ENCODE measurements around the gene FOXP1.

FOXP1 gene

DNA sequence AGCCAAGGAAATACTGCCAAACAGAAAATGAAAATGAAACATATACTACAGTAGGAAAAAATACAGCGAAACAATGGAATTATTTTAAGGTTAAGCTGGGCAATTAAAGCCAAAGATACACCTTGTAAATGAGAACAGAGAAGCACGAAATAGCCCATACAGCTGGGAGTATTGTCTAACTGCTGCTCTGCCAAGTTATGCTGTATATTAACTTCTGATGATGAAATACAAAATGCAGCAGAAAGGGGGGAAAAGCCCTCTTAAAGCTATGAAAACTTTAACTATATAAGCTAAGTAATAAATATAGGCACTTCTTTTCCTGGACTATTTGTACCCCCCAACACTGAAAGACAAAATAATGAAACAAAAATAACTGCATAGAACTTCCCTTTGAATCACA lies 449.0 kb downstream of the FOXP1 start:
- H3K4me1 Mint-ChIP-seq (ENCODE audit: low read depth) = peaks cover 77% of the 10 kb centered on the region

DNA sequence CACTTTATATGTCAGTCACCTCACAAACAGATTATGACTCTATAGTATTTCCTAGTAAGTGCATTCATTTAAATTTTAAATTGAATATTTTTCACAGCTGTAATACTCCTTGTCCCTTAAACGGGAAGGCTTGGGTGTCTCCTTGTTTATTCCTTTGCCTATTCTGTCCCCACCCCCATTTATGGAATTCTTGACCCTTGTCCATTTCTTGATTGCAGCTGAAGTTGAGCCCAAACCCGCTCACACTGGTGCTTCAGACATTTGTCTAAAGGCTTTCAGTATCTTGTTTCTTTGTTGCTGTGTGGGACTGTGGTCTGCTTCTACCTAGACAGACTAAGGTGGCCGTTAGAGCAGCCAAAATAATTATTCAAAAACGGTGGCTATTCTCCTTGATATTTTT lies 449.7 kb downstream of the FOXP1 start:
- Mint-ChIP-seq H3K4me1 (ENCODE audit: low read depth) (peaks cover 79% of the 10 kb centered on the region), H3K4me3 (no peak overlapping the region), H3K27me3 (no peaks in the 10 kb centered on the region), H3K9me3 (no peaks in the 10 kb centered on the region), H3K36me3 (ENCODE audit: low read depth) (peaks cover 29% of the 10 kb centered on the region), H3K27ac (peak overlapping the region; percentile 42)

More for the DNA sequence above, 449.0 kb downstream of the FOXP1 start:
- Mint-ChIP-seq H3K27me3 (no peaks in the 10 kb centered on the region), H3K36me3 (ENCODE audit: low read depth) (peaks cover 30% of the 10 kb centered on the region), H3K4me3 (peak overlapping the region; percentile 11), H3K9me3 (no peaks in the 10 kb centered on the region), H3K27ac (peak overlapping the region; percentile 57)

DNA sequence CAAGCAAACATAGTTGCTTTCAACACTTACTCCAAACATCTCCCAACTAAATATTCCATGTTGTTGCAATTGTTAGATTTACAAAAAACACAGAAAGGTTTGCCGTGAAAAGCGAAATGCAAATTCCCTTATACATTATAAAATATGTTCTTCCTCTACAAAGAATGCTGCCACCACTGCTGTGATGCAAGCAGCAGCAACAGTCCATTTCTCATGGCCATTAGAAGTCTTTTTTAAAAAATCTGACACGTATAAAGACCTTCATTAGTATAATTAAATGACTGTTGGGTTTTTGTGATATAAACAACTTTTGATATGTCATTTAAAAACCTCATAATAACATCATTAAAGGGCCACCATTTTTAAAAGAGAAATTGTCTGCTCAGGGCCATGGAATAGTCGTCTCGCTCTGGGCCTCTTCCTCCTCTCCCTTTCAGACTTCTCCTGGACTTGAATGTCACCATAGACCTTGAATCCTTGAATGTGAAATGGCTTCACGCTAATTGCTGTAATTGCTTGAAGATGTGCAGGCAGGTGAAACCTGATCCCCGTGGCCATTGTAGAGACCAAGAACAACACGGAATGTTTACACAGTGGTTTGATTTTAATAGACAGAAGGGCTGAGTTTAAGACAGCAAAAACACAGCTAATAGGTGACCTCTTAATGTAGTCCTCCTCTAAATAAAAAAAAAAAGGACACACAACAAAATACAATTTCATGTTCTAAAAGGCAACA lies 450.4 kb downstream of the FOXP1 start:
- H3K9me3 Mint-ChIP-seq = no peaks in the 10 kb centered on the region
- peaks cover 30% of the 10 kb centered on the region for H3K36me3 Mint-ChIP-seq (ENCODE audit: low read depth)
- peak overlapping the region; percentile 72 for H3K27ac Mint-ChIP-seq
- no peaks in the 10 kb centered on the region for H3K27me3 Mint-ChIP-seq
- H3K4me1 Mint-ChIP-seq (ENCODE audit: low read depth) = peaks cover 84% of the 10 kb centered on the region
- no peak overlapping the region for H3K4me3 Mint-ChIP-seq

DNA sequence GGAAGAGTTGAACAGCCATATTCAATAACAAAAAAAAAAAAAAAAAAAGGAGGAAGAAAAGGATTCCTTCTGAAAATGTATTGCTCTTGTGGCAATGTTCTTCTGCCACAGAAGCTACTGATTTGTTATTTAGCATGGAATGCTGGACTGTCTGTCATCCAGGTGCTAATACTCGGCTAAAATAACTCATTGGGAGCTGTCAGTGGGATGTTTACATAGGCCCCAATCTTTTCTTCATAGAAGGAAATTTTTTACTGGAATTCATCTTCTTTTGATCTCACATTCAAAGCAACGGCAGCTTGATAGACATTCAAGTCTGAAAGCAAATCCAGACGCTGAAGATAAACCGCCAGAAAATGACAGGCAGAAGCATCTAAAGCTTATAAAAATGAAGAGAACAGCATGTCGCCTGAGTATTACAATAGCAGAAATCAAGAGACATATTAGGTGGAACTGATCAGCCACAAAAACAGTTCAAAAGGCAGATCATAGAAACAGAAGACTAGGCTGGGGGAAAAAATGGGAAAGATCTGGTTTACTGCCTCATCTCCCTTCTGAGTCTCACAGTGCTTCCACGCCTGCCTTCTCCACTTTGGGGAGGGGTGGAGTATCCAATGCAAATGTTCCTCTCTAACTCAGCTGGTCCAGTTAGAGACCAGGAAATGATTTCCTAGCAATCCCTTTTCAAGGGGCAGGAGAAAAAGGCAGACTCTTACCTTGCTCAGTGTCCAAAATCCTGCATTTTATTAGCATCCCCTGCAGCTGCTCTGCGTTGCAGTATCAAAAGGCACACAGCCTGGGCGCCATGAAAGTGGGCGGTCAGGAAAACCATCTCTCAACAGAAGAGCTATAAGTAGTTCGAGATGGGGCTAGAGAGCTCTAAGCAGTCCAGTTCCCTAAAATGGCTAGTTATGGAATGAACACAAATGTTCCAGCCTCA lies 451.9 kb downstream of the FOXP1 start:
- peaks cover 29% of the 10 kb centered on the region for H3K36me3 Mint-ChIP-seq (ENCODE audit: low read depth)

DNA sequence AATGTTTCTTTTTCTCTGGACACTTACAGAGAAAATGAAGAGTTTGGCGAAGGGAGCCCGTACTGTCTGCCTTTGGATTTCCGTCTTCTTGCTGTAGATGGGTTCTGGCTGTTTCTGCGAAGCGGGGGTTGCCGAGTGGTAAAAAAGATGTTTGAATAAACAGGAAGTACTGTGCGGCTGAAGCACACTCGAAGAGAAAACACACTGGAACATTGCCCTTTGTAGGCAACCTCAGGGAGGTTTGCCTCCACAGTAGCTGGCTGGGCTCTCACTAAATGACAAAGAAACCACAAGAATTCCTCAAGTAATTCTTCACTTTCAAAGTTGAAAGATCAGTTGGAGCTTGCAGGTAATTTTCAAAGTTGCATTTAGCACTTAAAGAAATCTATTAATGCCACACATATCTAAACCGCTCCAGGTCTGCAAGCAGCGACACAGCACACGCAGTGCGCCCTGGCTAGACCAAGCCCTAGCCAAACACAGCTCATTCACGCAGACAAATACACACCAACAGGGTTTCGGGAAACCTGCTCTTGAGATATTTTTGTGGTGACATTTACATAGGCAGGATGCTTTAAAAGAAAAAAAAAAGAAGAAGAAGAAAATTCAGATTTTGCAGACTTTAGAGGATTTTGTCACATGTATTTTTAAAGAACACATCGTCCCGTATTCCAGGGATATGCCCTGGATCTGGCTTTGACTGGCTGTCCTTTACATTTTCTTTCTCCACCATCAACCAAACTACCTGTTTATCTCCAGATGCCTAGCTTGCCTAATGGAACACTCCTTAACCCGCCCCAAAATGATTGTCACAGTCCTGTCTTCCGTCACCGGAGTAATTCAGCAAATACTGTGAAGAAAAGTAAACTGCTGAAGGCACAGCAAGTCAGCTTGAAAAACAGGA lies 452.8 kb downstream of the FOXP1 start:
- H3K27me3 Mint-ChIP-seq = no peaks in the 10 kb centered on the region

More for the DNA sequence above, 451.9 kb downstream of the FOXP1 start:
- H3K27me3 Mint-ChIP-seq = no peaks in the 10 kb centered on the region
- H3K4me1 Mint-ChIP-seq (ENCODE audit: low read depth) = peaks cover 87% of the 10 kb centered on the region
- peak overlapping the region; percentile 97 for H3K27ac Mint-ChIP-seq
- H3K4me3 Mint-ChIP-seq = peak overlapping the region; percentile 91
- H3K9me3 Mint-ChIP-seq = no peaks in the 10 kb centered on the region

DNA sequence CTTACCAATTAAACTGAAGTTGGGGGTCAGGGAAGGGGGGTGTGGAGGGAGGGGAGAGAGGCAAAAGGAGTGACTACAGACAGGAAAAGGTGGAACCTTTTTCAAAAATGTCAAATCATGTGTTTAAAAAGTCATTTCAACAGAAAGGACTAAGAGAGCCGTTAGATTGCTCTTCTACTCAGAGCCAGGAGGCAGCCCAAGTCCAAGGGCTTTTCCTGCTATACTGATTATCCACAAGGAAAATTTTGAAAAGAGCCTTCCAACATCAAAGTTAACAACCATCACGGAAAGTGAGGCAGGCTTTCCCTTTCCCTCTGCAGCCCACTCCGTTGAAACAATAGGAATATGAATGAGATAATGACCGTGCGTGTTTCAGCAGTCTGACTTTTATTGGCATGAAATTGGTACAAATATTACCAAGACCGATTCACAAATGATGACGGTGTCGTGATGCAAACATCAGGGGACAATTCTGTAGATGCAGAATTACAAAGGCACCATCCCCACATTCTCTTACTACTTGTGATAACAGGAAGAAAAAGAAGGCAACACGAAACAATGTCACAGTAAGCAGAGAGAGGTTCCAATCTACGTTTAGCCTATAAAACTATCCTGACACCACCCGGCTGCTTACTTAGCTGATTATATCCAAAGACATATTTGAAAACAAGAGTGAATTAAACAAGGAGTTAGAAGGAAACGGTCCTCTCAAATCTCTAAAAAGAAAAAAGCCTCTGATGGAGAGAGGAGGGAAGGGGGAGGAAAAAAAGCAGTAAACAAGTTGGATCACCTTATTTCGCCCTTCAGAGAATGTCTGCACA lies 453.7 kb downstream of the FOXP1 start:
- Mint-ChIP-seq H3K27ac (peak overlapping the region; percentile 97), H3K9me3 (no peaks in the 10 kb centered on the region), H3K36me3 (ENCODE audit: low read depth) (peaks cover 41% of the 10 kb centered on the region), H3K27me3 (no peaks in the 10 kb centered on the region), H3K4me1 (ENCODE audit: low read depth) (peaks cover 85% of the 10 kb centered on the region), H3K4me3 (peak overlapping the region; percentile 91)

More for the DNA sequence above, 452.8 kb downstream of the FOXP1 start:
- Mint-ChIP-seq H3K4me3 (peak overlapping the region; percentile 91), H3K27ac (peak overlapping the region; percentile 97), H3K36me3 (ENCODE audit: low read depth) (peaks cover 32% of the 10 kb centered on the region), H3K4me1 (ENCODE audit: low read depth) (peaks cover 85% of the 10 kb centered on the region), H3K9me3 (no peaks in the 10 kb centered on the region)

DNA sequence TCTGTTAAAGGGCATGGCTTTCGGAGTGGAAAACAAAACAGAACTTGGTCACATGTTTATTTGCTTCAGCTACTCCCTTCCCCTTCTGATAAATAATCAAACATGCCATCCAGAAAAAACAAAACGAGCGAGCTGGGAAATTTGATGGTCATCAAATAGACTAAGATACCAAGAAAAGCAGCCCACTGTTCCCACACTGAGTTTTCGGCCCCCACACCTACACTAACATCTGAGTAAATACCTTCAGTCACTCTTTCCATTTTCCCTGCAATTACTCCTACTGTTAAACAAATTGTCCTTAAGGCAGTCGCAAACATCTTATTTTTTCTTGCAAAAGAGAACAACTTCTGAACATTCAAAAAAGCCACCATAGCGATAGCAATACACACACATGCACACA lies 454.6 kb downstream of the FOXP1 start:
- H3K9me3 Mint-ChIP-seq = no peaks in the 10 kb centered on the region
- peaks cover 82% of the 10 kb centered on the region for H3K4me1 Mint-ChIP-seq (ENCODE audit: low read depth)
- H3K27ac Mint-ChIP-seq = peak overlapping the region; percentile 97
- peak overlapping the region; percentile 91 for H3K4me3 Mint-ChIP-seq
- H3K27me3 Mint-ChIP-seq = no peaks in the 10 kb centered on the region
- peaks cover 44% of the 10 kb centered on the region for H3K36me3 Mint-ChIP-seq (ENCODE audit: low read depth)

DNA sequence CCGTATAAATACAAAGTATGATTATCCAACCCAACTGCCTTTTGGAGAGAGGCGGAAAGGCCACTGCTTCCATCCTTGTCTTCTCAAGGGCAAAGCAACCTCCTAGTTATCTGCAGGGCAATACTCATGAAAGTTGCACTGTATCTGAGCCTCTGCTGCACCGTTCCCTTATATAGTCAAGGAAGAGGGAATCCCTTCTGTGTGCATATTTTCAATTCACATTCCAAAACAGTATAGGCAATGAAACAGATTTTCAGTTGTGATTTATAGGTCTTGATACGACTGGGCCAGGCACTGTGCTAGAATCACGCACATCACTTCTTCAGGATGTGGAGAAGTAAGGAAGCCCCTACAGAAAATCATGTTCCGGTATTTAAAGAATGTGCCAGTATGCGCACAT lies 455.7 kb downstream of the FOXP1 start:
- Mint-ChIP-seq H3K27ac (peak overlapping the region; percentile 97), H3K4me3 (peak overlapping the region; percentile 91), H3K36me3 (ENCODE audit: low read depth) (peaks cover 45% of the 10 kb centered on the region), H3K4me1 (ENCODE audit: low read depth) (peaks cover 81% of the 10 kb centered on the region), H3K9me3 (no peaks in the 10 kb centered on the region), H3K27me3 (no peaks in the 10 kb centered on the region)

DNA sequence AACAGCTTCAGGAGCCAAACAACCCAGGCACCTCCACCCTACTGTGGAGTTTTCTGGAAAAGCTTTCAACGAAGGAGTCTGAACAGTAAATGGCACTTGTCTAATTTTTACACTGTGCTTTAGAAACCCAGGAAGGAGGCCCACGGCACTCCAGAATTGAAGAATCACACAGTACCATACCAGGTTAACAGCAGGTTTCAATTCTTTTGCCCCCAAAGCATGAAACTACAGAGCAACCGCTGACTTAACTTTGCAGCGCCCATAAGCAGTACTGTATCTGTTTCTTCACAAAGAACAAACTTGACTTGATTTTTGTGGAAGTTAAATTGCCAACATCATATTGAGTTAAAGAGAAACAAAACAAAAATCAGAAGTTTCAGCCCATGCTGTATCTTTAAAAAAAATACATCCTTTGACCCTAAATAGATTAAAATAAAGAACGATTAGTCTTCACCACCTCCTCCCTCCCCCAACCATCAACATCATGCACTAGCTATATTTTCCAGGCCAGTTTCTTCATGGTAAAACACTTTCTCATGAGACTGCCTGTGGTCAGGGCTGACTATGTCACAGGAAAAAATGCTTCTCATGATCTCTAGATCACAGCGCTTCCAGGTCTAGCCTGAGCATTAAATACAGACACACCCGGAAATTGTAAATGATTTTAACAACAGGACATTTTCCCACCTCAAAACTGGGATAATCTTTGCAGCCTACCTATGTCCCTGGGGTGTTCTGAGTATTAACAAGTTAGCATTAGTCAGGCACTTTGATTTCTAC lies 456.3 kb downstream of the FOXP1 start:
- H3K4me1 Mint-ChIP-seq (ENCODE audit: low read depth) = peaks cover 81% of the 10 kb centered on the region
- H3K36me3 Mint-ChIP-seq (ENCODE audit: low read depth) = peaks cover 48% of the 10 kb centered on the region

DNA sequence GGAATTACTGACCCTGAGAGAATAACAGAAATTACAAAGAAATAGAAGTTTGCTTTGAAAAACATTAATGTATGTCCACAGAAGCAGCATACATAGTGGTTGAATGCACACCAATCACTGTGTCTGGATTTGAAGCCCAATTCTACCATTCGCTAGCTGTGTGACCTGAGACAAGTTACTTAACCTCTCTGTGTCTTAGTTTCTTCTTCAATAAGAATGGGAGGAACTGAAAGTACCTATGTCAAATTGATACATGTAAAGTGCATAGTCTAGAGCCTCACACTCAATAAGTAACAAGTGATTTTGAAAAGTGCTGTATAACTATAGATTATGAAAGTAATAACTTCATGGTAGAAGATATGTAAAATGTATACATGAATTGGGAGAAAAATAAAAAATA lies 457.8 kb downstream of the FOXP1 start:
- H3K27ac Mint-ChIP-seq = peak overlapping the region; percentile 87
- H3K27me3 Mint-ChIP-seq = no peaks in the 10 kb centered on the region
- H3K4me1 Mint-ChIP-seq (ENCODE audit: low read depth) = peaks cover 81% of the 10 kb centered on the region
- H3K36me3 Mint-ChIP-seq (ENCODE audit: low read depth) = peaks cover 61% of the 10 kb centered on the region
- peak overlapping the region; percentile 79 for H3K4me3 Mint-ChIP-seq
- no peaks in the 10 kb centered on the region for H3K9me3 Mint-ChIP-seq

More for the DNA sequence above, 456.3 kb downstream of the FOXP1 start:
- Mint-ChIP-seq H3K27ac (peak overlapping the region; percentile 97), H3K4me3 (peak overlapping the region; percentile 91), H3K9me3 (no peaks in the 10 kb centered on the region), H3K27me3 (no peaks in the 10 kb centered on the region)

DNA sequence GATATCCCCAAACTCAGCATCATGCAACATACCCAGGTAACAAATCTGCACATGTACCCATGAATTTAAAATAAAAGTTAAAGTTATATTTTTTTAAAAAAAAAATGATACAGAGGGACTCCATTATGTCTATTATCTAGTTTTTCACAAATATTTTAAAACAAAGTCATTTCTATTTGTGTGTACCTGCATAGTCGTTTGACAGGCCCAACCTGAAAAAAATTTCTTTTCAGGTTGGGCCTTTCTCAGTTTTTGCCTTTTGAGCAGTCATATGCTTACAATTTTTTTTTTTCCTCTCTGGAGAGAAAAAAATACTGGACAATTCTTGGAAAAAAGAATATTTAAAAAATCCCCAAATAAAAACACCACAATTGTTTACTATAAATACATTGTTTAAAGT lies 459.5 kb downstream of the FOXP1 start:
- Mint-ChIP-seq H3K27ac (no peak overlapping the region), H3K27me3 (no peaks in the 10 kb centered on the region)

DNA sequence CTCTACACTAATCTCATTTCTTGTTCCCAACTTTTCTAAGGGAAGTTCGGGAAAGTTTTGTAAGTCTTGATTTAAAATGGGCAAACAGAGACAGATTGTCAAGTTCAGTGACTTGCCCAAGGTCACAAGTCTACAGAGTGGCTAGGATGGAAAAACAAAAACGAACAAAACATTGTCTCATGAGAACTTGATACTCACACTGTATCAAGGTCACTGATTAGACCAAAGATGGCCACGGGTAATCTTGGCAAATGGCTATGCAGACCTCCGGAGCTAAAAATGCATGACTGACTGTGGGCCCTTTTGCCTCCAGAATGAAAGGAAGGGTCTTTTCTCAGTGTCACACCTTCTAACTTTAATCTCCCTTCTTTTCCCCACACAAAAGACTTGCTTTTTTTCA lies 460.9 kb downstream of the FOXP1 start:
- peak overlapping the region; percentile 71 for H3K27ac Mint-ChIP-seq
- H3K27me3 Mint-ChIP-seq = no peaks in the 10 kb centered on the region
- H3K36me3 Mint-ChIP-seq (ENCODE audit: low read depth) = peaks cover 74% of the 10 kb centered on the region
- H3K4me3 Mint-ChIP-seq = no peak overlapping the region
- no peaks in the 10 kb centered on the region for H3K9me3 Mint-ChIP-seq
- H3K4me1 Mint-ChIP-seq (ENCODE audit: low read depth) = peaks cover 94% of the 10 kb centered on the region

More for the DNA sequence above, 459.5 kb downstream of the FOXP1 start:
- Mint-ChIP-seq H3K9me3 (no peaks in the 10 kb centered on the region), H3K4me3 (no peak overlapping the region), H3K36me3 (ENCODE audit: low read depth) (peaks cover 66% of the 10 kb centered on the region), H3K4me1 (ENCODE audit: low read depth) (peaks cover 92% of the 10 kb centered on the region)
